Measurements from ENCODE around the gene PRKCE. TPM values are rescaled to one million over a fixed set of nuclear protein-coding genes. Genes with fewer than 3 reads are reported as not detected.

PRKCE gene
- total and polyA plus RNA-seq, 2 of the 8 experiments (the other 6 are each of a cell fraction or from before 2014, with no cell fraction given) = 0.54 to 2.1 TPM

DNA sequence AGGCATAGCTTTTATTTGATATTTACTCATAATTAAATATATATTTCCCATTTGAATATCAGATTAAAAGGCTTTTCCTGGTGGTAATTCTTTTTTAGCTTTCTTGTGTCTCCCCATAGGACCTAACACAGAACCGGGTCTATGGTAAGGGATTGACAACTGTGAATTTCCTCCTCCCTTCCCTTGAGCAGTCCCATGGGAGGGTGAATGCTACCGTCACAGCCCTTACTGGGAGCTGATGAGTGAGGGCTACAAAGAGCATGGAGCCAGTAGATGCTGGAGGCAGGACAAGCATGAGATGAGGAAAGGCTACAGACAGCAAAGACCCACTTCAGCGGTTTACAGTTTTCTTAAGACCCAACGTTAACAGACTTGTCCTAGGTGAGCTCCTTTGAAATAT lies 475.1 kb downstream of the PRKCE start (continued):
- TF ChIP-seq ATF2 (IDR thresholded peaks at IDR 0.05; ENCODE audit: low read length) (no peak), CREB1 (IDR thresholded peaks at IDR 0.05) (no peak), ASH2L (IDR thresholded peaks at IDR 0.05; ENCODE audit: low read length) (no peak), RXRA (IDR thresholded peaks at IDR 0.05; ENCODE audit: insufficient read depth, low read depth, low read length) (no peak), TEAD4 (IDR thresholded peaks at IDR 0.05; ENCODE audit: low read depth, low read length) (no peak), TAF7 (optimal IDR thresholded peaks at IDR 0.05; ENCODE audit: borderline replicate concordance, low read depth, low read length) (no peak), SIRT6 (IDR thresholded peaks at IDR 0.05; ENCODE audit: low read length) (no peak)
